Cardiac fibroblast (primary cell): ENCODE results near the gene PHACTR1.

Experiments
- DNase-seq, 2 donors: peaks; one replicate each; pipeline versions ENCODE4 v3.0.0 to v3.0.0-alpha.2; 2010; ENCODE audit warnings: low read depth in 2 of 2
- H3K4me3 ChIP-seq, 2 donors: replicated peaks in 1 of 2; 1 replicate in 1 of 2; 2 replicates in 1 of 2; pipeline ENCODE4 v1.5.1; 2011; ENCODE audit warnings: low read depth in 2 of 2, low read length in 2 of 2, mild to moderate bottlenecking in 2 of 2, moderate library complexity in 1 of 2
- TF ChIP-seq, protein P1 (sequence below): IDR thresholded peaks from one replicate; pipeline ENCODE4 v1.5.1; 2011; ENCODE audit warnings: low read depth, mild to moderate bottlenecking, low read length, inconsistent platforms

Gene PHACTR1

DNA sequence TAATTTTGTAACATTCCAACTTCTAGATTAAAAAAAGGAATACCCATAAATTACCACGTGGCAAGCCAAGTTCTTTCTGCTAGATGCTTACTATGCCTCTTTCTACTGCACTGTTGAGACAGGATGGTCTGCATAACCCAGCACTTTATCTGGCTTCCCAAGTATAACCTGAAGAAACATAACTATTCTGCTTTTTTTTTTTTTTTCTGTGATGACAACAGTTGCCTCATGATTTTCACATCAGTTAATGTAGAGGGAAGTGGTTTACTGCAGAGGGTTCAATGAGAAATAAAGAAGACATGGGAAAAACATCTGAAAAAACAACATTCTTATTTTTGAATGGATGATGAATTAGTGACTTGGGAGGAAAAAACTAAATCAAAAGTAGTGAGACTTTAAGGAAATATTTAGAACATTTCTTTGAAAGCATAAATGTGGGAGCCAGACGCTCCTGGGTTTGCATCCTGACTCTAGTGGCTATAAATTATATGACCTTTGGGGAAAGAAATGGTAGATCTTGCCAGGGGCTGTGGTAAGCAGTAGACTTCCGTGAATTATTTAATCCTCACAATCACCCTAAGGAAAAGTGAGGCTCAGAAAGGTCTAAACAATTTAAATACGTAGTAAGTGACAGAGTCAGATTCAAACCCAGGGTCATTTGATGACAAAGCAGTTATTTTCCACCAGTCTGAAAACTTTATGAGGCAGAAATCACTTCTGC lies 230.7 kb downstream of the PHACTR1 start:
- H3K4me3 ChIP-seq = no peak overlapping the region
- DNase-seq = no peak
- TF ChIP-seq, protein P1, sequence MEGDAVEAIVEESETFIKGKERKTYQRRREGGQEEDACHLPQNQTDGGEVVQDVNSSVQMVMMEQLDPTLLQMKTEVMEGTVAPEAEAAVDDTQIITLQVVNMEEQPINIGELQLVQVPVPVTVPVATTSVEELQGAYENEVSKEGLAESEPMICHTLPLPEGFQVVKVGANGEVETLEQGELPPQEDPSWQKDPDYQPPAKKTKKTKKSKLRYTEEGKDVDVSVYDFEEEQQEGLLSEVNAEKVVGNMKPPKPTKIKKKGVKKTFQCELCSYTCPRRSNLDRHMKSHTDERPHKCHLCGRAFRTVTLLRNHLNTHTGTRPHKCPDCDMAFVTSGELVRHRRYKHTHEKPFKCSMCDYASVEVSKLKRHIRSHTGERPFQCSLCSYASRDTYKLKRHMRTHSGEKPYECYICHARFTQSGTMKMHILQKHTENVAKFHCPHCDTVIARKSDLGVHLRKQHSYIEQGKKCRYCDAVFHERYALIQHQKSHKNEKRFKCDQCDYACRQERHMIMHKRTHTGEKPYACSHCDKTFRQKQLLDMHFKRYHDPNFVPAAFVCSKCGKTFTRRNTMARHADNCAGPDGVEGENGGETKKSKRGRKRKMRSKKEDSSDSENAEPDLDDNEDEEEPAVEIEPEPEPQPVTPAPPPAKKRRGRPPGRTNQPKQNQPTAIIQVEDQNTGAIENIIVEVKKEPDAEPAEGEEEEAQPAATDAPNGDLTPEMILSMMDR = no peak

DNA sequence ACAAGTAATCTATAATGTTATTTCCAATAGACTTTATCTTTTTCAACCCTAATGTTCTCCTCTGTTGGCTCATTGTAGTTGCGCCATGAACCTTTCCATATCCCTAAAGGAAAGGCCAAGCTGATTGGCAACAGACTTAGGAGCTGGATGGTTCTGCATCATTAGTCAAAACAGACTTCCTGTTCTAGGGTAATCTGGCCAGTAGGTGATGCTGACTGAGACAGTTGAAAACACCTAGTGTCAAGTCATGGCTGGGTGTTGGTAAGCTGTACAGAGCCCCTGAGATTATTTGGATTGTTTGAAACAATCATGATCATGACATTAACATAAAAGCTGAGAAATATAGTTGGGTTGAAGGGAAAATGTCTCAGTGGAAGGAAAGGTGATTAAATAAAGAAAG lies 231.4 kb downstream of the PHACTR1 start:
- H3K4me3 ChIP-seq = no peak overlapping the region
- TF ChIP-seq, protein P1 = no peak
- DNase-seq = no peak

DNA sequence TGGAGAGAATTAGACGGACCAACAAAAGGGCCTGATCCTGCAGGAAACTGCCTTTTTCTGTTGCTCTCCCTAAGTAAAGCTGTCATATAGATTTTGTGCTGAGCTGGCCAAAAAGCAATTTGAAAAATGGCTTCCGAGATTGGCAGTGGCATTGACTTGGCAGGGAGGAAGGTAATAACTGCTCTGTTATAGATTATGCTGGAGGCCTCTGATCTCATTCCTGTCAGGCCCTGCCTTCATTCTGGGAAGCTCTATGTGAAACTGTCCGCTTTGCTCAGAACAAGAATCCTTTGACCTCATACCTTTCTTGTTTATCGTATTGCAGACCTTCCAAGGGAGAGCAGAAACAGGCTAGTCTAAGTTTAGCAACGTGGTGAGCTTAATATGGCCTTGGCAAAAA lies 234.4 kb downstream of the PHACTR1 start:
- TF ChIP-seq, protein P1 = no peak
- no peak for DNase-seq
- no peak overlapping the region for H3K4me3 ChIP-seq

DNA sequence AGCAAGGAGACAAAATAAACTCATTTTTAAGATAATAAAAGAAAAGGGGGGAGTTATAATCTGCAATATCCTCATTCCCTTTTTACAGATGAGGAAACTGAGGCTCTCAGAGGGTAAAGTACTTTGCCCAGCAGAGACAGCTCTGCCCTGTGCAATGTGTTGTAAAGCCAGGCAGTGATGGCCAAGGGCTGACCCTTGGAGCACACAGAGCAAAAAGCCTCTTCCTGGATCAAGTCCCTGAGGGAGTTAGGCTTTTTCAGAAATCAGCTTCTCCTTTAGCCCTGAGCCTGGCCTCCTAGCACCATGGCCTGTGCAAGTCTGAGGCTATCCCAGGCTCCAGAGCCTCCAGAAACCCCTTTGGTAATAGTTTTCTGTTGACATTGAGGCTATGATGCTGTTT lies 234.8 kb downstream of the PHACTR1 start:
- DNase-seq = no peak
- TF ChIP-seq, protein P1 = no peak
- no peak overlapping the region for H3K4me3 ChIP-seq

DNA sequence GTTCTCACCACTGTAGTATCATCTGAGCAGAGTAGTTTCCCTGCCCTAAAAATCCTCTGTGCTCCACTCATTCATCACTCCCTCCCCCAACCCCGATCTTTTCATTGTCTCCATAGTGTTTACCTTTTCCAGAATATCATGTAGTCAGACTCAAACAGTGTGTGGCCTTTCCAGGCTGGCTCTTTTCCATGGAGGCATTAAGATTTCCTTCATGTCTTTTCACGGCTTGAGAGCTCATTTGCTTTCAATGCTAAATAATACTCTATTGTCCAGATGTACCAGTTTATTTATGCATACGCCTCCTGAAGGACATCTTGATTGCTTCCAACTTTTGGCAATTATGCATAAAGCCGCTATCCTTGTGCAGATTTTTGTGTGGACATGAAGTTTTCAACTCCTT lies 235.8 kb downstream of the PHACTR1 start:
- no peak for DNase-seq
- TF ChIP-seq, protein P1 = no peak

DNA sequence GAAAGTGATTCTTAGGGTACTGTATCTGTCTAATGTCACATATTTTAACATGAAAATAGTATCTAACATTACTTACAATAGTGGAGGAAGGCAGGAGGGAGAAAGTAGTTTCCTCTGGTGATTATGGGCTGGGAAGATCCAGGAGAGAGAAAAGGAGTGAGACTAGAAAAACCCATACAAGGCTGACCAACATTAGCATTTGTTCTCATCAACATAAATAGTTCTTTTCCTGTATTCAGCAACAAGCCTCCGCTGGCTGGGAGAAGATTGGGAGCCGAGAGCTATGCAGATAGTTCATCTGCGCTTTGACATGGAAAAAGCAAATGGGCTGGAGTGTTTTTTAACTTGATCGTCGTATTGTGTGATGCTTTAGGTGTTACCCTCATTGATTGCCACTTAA lies 239.4 kb downstream of the PHACTR1 start:
- TF ChIP-seq, protein P1 = no peak
- DNase-seq = no peak
- no peak overlapping the region for H3K4me3 ChIP-seq

More for the DNA sequence above, 235.8 kb downstream of the PHACTR1 start:
- no peak overlapping the region for H3K4me3 ChIP-seq

DNA sequence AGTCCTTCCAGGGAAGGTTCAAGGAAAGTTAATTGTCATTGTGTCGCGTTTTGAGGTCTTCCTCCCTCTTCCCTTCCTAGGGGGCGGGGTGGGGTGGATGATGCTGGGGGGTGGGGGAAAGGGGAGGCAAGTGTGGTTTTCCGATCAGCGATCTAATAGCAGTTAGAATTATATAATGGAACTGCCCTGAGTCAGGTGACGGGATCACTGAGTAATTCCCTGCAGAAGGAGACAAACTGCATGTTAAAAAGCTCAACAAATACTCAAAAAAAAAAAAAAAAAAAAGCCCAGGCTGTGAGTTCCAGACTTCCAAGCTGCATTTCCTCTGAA lies 240.4 kb downstream of the PHACTR1 start:
- DNase-seq = no peak
- H3K4me3 ChIP-seq = peak overlapping the region; percentile 65 to 66
- TF ChIP-seq, protein P1 = no peak
